CD1c-positive myeloid dendritic cell (primary cell): Measurements from ENCODE around the gene NBL1.
"Not testable (repeated sequence)": the region's sequence is repeated elsewhere in the genome, so short reads cannot be mapped to it uniquely, and the experiment has no call there.

ENCODE experiments used
- DNase-seq: peaks from one replicate; pipeline ENCODE4 v3.0.0-alpha.2; 2016; ENCODE audit errors: extremely low spot score

The NBL1 gene

DNA sequence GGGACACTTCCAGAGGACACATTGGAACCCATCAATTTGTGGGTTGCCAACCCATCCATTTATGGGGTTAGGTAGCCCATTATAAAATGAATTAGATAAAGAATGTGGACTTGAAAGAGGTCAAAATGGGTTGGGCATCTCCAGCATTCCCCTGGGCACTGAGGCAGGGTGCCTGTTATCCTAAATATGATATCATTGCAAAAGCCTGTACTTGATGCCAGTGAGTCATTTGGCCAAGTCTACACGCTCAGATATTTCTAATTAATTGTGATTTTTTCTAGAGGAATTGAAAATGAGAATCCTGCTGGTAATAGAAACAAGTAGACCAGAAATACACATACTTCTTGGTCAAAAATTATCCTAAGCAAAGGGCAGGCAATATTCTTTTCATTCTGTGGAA, 21.9 kb upstream of the NBL1 start:
- DNase-seq, result no peak

DNA sequence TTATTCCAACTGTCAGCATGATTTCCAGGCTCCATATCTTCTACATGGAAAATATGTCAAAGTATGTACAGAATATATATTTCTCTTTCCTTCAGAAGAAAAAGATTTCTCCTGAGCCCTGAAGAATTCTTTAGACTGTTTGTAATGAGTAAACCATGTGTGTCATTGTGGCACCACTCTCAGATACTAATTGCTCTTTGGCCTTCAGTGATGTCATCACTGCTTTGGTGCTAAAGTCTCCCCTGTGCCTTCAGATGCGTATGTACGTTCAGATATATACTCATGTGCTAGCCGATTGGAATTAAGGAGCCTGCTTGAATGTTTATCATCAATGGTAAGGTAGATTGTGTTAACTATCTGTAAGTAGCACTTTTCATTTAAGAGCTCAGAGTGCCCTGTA, 20.6 kb upstream of the NBL1 start:
- no peak for DNase-seq

DNA sequence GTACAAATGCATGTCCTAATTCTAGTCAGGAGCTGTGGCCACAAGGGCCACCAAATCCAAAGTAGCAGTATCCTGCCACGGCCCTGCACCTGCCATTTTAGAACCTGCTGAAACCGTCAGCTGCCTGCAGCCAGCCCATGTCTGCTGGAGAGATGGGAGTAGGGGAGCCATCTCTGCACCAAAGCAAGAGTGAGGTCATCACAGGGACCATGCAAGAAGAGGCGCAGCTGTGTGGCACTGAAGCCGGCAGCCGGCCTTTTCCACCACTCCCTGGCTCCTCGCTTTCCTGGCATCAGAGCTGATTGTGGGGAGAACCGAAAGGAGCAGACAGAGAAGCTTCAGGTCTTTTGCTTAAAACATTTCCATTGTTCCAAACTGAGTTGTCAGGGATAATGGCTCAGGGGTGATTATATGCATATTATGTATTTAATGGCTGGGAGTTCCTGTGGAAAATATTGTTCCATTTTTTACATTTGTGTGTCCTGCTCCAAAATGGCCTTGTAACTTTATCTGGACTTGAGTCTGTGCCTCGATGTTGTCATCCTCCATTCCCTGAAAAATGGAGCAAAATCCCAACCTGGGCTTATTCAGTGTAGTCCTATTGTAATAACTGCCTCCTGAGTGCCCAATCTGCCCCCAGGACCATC, 18.7 kb upstream of the NBL1 start:
- no peak for DNase-seq

DNA sequence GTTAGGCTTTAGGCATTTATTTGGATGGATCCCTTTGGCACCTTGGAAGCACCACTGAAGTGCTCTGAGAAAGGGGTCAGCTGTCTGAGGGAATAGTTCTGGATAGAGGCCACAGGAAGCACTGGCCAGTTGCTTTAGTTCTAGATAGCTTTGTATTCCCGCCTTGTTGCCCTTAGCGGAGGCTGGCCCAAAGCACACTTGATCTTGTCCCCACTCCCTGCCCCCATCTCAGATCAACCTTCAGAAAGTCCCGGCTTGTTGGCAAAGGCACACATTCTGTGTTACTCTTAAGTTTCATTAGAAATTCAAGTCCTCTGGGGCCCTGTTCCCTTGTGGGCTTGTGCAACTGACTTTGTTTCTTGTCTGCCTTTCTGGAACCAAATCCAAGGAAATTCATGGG, 15.2 kb upstream of the NBL1 start:
- no peak for DNase-seq

DNA sequence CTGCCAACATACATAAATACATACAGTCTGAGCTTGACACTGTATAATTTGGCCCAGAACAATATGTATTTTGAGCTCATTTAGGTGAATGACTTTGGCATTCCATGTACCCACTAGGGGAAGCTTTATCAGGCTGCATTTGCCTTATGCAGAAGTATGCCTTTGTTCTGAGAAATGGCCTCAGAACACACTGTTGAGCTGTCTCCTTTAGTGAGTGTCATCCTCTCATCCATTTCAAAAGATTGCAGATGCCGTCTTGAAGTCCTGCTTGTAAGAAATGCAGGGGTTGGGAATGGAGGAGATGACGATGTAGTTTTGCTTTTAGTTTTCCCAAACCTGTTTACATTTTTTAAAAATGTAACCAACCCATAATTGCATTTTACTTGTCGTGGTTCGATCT, 14.8 kb upstream of the NBL1 start:
- no peak for DNase-seq

DNA sequence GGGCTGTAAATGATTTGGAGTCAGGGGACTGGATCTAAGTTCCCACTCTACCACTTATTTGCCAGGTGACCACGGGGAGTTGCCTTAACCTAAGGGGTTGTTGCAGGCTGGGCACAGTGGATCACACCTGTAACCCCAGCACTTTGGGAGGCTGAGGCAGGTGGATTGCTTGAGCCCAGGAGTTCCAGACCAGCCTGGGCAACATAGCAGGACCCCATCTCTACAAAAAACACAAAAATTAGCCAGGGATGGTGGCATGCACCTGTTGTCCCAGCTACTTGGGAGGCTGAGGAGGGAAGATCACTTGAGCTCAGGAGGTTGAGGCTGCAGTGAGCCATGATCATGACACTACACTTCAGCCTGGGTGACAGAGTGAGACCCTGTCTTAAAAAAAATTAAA, 13.9 kb upstream of the NBL1 start:
- not testable (repeated sequence) for DNase-seq

DNA sequence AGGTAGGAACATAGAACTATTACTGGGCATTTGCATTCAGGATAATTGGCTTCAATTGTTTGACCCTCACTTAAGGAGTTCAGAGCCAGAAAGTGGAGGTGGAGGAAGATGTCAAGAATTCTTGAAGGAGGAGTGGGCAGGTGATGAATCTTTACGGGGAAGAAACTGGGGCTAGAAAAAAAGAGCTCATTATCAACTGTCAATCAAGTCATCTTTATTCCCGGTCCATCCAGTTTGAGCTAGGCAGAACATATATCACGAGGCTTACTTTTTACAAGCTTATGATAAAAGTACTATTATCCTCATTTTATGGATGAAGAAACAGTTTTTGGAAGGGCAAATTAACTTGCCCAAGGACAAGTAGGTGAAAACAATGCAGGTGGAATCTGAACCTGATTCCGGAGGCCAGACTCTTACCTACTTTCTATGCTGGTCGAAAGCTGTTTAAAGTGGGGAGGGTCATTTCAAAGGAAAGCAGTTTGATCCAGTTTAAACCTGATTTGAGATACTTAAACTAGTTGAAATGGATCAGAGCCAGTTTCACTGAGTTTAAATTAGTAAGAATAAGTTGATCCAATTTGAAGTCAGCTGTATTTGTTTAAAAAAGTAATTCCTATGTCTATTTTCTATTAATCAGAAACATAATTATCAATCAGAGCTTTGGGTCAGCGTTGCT, 13.3 kb upstream of the NBL1 start:
- DNase-seq, result no peak

DNA sequence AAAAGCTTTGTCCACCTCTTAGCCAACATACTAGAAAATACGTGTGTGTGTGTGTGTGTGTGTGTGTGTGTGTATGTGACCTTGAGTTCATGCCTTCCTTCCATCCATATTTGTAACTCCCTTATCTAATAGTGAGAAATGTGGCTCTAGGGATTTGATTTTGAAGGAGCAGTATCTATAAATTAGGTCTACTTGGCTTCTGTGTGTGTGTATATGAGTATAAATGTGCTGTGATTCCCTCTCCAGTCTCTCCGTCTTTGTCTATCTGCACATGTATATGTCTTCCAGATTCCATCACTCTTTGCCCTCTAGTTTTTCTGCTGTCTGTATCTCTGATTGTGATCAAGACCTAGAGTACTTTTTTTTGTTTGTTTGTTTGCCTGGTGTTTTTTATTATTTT, 11.9 kb upstream of the NBL1 start:
- no peak for DNase-seq

DNA sequence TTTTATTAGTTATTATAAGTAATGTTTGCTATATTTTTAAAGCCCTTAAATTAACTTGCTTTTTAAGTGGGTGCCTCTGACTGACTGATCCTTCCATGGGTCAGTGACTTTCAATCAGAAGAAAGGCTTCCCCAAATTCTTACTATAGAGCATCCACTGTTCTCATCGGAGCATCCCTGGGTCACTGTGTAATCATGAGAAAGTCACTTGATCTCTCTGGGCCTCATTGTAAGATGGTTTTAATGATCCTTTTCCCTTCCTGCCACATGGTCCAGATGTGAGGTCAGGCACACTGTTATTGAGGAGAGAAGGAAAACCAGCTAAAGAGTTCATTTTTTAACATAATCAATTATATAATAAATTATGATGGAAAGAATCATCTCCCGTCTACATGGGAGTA, 11.0 kb upstream of the NBL1 start:
- DNase-seq, result no peak

DNA sequence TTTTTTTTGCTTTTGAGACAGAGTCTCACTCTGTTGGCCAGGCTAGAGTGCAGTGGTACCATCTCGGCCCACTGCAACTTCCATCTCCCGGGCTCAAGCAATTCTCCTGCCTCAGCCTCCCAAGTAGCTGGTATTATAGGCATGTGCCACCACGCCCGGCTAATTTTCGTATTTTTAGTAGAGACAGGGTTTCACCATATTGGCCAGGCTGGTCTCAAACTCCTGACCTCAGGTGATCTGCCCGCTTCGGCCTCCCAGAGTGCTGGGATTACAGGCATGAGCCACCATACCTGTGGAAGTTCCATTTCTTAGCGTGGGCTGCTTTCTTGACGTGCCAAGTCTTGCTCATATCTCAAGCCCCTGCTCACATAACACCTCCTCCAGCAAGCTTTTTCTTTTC, 9.0 kb upstream of the NBL1 start:
- not testable (repeated sequence) for DNase-seq

- no peak for DNase-seq
Observed at GRCh38 chr1:19635646-19636045, 8.5 kb upstream of the NBL1 start.

- no peak for DNase-seq
Observed at GRCh38 chr1:19636065-19636464, 8.0 kb upstream of the NBL1 start.

DNA sequence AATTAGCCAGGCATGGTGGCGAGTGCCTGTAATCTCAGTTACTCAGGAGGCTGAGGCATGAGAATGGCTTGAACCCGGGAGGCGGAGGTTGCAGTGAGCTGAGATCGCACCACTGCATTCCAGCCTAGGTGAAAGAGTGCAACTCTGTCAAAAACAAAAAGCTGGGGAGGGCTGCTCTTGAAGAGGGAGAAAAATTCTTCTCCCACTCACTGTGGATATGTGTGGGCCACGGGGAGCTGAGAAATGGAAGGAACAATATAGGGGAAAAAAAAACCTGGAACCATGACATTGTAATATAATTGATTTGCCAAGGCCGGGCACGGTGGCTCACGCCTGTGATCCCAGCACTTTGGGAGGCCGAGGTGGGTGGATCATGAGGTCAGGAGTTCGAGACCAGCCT, 7.4 kb upstream of the NBL1 start:
- DNase-seq, result not testable (repeated sequence)

GRCh38 chr1:19637606-19638005, 6.5 kb upstream of the NBL1 start:
- no peak for DNase-seq

- DNase-seq, result not testable (repeated sequence)
Observed at GRCh38 chr1:19639228-19639627, 4.9 kb upstream of the NBL1 start.

- DNase-seq, result no peak
Observed at GRCh38 chr1:19639999-19640362, 4.1 kb upstream of the NBL1 start.

- no peak for DNase-seq
Observed at GRCh38 chr1:19640363-19641316, 3.5 kb upstream of the NBL1 start.

- no peak for DNase-seq
Observed at GRCh38 chr1:19643121-19643520, 990 bp upstream of the NBL1 start.

- DNase-seq, result no peak
Observed at GRCh38 chr1:19644395-19644680, 227 bp downstream of the NBL1 start.

GRCh38 chr1:19644681-19645410, 735 bp downstream of the NBL1 start:
- DNase-seq, result no peak

GRCh38 chr1:19645411-19646251, 1.5 kb downstream of the NBL1 start:
- no peak for DNase-seq
